ENCODE measurements around the gene PRIMA1.

PRIMA1 gene

GRCh38 chr14:93731753-93732152, 56.5 kb downstream of the PRIMA1 start:
- in situ Hi-C loops (cut with MboI; ENCODE audit: low pct_unique_long_range_greater_than_20kb, low sequenced_read_pairs, unreplicated experiment) = no loop called here
- no peak for DNase-seq (ENCODE audit: low spot score)
- TF ChIP-seq, protein P1, sequence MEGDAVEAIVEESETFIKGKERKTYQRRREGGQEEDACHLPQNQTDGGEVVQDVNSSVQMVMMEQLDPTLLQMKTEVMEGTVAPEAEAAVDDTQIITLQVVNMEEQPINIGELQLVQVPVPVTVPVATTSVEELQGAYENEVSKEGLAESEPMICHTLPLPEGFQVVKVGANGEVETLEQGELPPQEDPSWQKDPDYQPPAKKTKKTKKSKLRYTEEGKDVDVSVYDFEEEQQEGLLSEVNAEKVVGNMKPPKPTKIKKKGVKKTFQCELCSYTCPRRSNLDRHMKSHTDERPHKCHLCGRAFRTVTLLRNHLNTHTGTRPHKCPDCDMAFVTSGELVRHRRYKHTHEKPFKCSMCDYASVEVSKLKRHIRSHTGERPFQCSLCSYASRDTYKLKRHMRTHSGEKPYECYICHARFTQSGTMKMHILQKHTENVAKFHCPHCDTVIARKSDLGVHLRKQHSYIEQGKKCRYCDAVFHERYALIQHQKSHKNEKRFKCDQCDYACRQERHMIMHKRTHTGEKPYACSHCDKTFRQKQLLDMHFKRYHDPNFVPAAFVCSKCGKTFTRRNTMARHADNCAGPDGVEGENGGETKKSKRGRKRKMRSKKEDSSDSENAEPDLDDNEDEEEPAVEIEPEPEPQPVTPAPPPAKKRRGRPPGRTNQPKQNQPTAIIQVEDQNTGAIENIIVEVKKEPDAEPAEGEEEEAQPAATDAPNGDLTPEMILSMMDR (IDR thresholded peaks at IDR 0.05; ENCODE audit: extremely low read depth, insufficient read depth, missing control alignments) = no peak

DNA sequence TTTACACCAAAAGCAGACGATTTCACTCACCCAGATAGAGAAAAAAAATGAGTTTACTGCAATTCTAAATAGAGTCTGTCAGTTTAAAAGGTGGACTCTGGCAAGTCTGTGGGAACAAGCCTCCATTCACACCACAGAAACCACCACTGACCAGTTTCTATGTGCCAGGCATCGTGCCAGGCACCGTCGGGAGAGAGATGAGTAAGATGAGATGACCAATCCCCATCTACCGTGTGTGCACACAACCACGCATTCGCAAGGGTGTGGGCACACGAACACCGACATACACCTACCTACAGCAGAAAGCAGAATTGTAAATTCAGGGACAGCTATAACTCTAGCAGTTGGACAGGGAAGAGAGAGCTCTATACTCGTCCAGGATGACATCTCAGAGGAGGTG, 58.3 kb downstream of the PRIMA1 start:
- no peak for DNase-seq (ENCODE audit: low spot score)
- in situ Hi-C loops (cut with MboI; ENCODE audit: low pct_unique_long_range_greater_than_20kb, low sequenced_read_pairs, unreplicated experiment) = no loop called here

DNA sequence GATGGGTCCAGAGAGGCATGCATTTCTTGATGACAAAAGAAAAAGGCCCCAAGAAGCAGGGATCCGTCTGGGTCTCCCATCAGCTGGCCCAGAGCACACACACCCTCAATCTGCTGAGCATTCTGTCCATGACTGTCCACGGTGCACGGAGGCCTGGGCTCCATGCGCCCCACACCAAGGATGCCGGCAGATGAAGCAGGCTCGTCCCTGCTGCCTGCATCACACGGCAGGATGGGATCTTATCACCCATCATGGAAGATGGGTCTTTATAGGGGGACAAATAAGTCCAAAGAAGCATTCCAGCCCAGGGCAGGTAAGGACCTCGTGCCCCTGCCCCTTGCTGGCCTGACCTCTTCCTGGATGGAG, 59.7 kb downstream of the PRIMA1 start:
- in situ Hi-C loops (cut with MboI; ENCODE audit: low pct_unique_long_range_greater_than_20kb, low sequenced_read_pairs, unreplicated experiment) = no loop called here
- no peak for DNase-seq (ENCODE audit: low spot score)
- TF ChIP-seq, protein P1 (IDR thresholded peaks at IDR 0.05; ENCODE audit: extremely low read depth, insufficient read depth, missing control alignments) = no peak

More for the DNA sequence above, 58.3 kb downstream of the PRIMA1 start:
- TF ChIP-seq, protein P1 (IDR thresholded peaks at IDR 0.05; ENCODE audit: extremely low read depth, insufficient read depth, missing control alignments) = no peak

DNA sequence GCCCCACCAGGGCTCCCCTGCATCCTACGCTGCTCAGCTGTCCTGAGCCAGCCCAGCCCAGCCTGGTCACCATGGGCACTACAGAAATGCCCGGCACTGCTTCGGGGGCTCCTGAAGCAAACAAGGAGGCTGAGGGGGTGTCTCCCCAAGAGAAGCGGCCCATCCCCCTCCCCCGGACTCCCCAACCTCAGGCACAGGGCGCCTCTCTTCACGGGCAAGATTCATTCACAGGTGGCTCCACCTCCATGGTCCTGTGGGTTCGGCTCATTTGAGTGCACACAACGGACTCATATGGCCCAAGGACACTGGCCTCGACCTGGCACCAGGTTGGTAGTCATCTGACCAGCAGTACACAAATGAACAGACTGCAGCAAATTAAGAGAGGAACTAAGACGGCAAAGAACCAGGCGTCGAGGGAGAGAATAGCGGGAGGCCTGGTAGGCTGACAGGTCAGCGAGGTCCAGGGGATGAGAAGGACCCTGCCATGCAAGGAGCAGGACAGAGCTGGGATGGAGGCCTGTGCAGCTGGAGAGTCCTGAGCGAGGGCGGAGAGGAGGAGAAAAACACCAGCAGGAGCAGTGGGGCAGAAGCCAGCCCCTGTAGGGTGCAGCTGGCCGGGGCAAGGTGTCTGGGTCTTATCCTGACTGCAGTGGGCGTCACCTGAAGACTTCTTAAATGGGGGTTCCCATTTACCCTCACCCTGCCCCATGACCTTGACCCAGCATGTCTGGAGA, 60.2 kb downstream of the PRIMA1 start:
- no peak for DNase-seq (ENCODE audit: low spot score)
- TF ChIP-seq, protein P1 (IDR thresholded peaks at IDR 0.05; ENCODE audit: extremely low read depth, insufficient read depth, missing control alignments) = no peak
- in situ Hi-C loops (cut with MboI; ENCODE audit: low pct_unique_long_range_greater_than_20kb, low sequenced_read_pairs, unreplicated experiment) = no loop called here

DNA sequence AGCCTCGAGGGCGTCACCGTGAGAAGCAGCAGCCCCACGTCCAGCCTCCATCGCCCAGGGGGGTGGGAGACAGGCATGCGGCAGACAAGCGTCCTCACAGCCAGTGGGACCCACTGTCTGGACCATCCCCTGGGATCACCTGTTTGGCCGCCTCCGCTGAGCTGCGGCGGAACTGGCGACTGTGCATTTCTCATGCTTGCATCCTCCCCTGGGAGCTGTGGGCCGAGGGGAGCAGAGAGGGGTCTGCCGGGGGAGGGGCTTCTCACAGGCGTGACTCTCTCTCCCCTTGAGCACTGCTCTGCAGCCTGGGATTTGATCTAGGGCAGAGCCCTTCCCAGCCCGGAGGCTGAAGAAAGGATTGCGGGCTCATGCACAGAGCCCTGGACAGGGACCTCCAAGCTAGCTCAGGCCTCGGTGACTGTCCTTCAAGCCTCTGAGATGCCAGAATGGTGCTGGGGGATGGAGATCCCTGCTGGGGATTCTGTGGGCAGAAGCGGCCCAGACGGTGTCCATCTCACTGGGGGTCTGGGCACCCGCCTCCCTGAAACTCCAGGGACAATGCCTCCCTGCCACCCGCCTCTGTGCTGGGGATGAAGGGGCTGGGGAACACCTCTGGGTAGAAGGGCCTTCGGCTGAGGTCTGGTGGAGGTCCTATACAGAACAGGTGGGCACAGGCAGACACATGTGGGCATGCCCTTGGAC, 61.1 kb downstream of the PRIMA1 start:
- DNase-seq (ENCODE audit: low spot score) = no peak
- in situ Hi-C loops (cut with MboI; ENCODE audit: low pct_unique_long_range_greater_than_20kb, low sequenced_read_pairs, unreplicated experiment) = no loop called here
- TF ChIP-seq, protein P1 (IDR thresholded peaks at IDR 0.05; ENCODE audit: extremely low read depth, insufficient read depth, missing control alignments) = no peak

- no peak for DNase-seq (ENCODE audit: low spot score)
- in situ Hi-C loops (cut with MboI; ENCODE audit: low pct_unique_long_range_greater_than_20kb, low sequenced_read_pairs, unreplicated experiment) = no loop called here
- TF ChIP-seq, protein P1 (IDR thresholded peaks at IDR 0.05; ENCODE audit: extremely low read depth, insufficient read depth, missing control alignments) = no peak
Measured at GRCh38 chr14:93725993-93726392, 62.3 kb downstream of the PRIMA1 start.
